Measurements from ENCODE around the gene SPO11.

Gene SPO11

GRCh38 chr20:57392512-57393271 is 63.1 kb downstream of the SPO11 start:
- DNase-seq = peak; percentile 91
